Muscle of leg (tissue), 11 donors: ENCODE measurements around the gene SLC25A5. TPM values are rescaled to one million over a fixed set of nuclear protein-coding genes. Genes with fewer than 3 reads are reported as not detected.
"Not testable (repeated sequence)": the region's sequence is repeated elsewhere in the genome, so short reads cannot be mapped to it uniquely, and the experiment has no call there.

Experiments
- DNase-seq: peaks from one replicate; pipeline ENCODE4 v3.0.0; 2013
- H3K27ac ChIP-seq: one replicate; pipeline ENCODE4 v1.5.1; 2013; ENCODE audit warnings: mild to moderate bottlenecking, low read length, control low read depth
- H3K27me3 ChIP-seq: one replicate; pipeline ENCODE4 v1.6.1; 2013; ENCODE audit warnings: low read length; ENCODE audit not compliant: control insufficient read depth, insufficient read depth
- H3K36me3 ChIP-seq: one replicate; pipeline ENCODE4 v1.6.1; 2013; ENCODE audit warnings: low read length; ENCODE audit not compliant: control insufficient read depth, insufficient read depth
- H3K4me1 ChIP-seq: one replicate; pipeline ENCODE4 v1.6.1; 2013; ENCODE audit warnings: low read length; ENCODE audit not compliant: control insufficient read depth, insufficient read depth
- H3K4me3 ChIP-seq: one replicate; pipeline ENCODE4 v1.5.1; 2013; ENCODE audit warnings: low read length, control low read depth
- H3K9me3 ChIP-seq: replicated peaks from 2 replicates; pipeline ENCODE4 v1.6.1; 2013; ENCODE audit warnings: low read depth, low read length; ENCODE audit not compliant: control insufficient read depth
- WGBS: methylation state at CpG from one replicate; pipeline ENCODE4 v1.1.5; 2013; ENCODE audit warnings: missing lambda C conversion rate; ENCODE audit not compliant: insufficient coverage; 5-methylcytosine and 5-hydroxymethylcytosine counted together
- polyA plus RNA-seq, 8 donors: library from polyadenylated mRNA; unstranded; fragments of 120-200 nt; gene quantifications; one replicate each; pipeline versions ENCODE4 v1.2.1 to v1.2.3, GENCODE V29; 2013; ENCODE audit warnings: inconsistent platforms in 1 of 8, low replicate concordance in 1 of 8; ENCODE audit not compliant: insufficient read length in 8 of 8, insufficient read depth in 1 of 8
- total RNA-seq: library from RNA; stranded (reverse); fragments of 120-200 nt; gene quantifications from one replicate; pipeline ENCODE4 v1.2.4, GENCODE V29; 2013

Gene SLC25A5
- total and polyA plus RNA-seq, 9 donors, result 73.8 to 190 (median 175) TPM

DNA sequence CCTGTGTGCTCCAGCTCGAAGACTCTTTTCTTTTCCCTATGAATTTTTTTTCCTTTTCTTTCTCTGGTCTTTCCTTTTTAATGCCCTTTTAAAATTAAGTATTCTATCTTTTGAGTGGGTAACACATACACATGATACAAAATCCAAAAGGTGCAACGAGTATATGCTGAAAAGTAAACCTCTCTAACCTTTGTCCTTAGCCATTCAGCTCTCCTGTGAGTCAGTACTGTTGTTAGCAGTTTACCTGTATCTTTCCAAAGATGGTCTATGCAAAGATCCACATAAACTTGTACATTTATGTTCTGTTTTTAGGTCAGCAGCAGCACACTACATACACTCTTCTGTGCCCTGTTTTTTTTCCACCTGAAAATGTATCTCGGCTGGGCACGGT lies 40.5 kb upstream of the SLC25A5 start:
- Histone ChIP-seq H3K4me3 (no peak overlapping the region), H3K4me1 (no peaks in the 10 kb centered on the region), H3K27me3 (peaks cover 3% of the 10 kb centered on the region), H3K9me3 (no peaks in the 10 kb centered on the region), H3K27ac (no peak overlapping the region), H3K36me3 (no peaks in the 10 kb centered on the region)
- DNase-seq, result no peak
- 100% methylated on average over 1 of the region's 4 CpGs for WGBS

DNA sequence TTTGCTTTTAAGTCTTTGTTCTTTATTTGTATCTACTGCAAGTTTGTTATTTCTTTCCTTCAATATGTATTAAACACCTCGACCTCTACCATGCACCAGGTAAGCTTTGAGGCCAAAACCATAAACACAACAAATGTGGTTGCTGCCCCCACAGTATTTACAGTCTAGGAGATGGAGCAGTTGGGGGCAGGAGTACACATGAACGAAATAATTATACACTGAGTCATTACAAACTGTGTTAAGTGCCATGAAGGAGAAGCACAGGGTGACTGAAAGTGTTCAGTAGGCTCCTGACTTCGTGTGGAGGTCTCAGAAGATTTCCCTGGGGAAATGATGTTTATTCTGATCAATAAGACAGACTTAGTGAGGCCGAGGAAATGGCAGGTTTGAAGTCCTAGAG lies 38.8 kb upstream of the SLC25A5 start:
- no peaks in the 10 kb centered on the region for H3K36me3 ChIP-seq
- no peaks in the 10 kb centered on the region for H3K9me3 ChIP-seq
- 32% methylated on average over 2 of the region's 4 CpGs for WGBS
- no peak for DNase-seq
- H3K27me3 ChIP-seq, result peaks cover 3% of the 10 kb centered on the region
- no peaks in the 10 kb centered on the region for H3K4me1 ChIP-seq
- no peak overlapping the region for H3K27ac ChIP-seq
- no peak overlapping the region for H3K4me3 ChIP-seq

DNA sequence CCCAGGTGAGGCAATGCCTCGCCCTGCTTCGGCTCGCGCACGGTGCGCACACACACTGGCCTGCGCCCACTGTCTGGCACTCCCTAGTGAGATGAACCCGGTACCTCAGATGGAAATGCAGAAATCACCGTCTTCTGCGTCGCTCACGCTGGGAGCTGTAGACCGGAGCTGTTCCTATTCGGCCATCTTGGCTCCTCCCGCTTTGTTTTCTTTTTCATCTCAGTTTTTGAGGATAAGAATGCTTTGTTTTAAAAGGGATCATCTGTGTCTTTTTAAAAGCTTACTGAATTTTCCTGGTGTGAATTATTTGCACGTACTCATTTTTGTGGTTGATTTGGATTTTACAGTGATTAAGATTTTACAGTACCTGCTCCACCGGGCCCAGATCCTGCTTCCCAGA lies 26.9 kb upstream of the SLC25A5 start:
- not testable (repeated sequence) for H3K4me3 ChIP-seq, H3K36me3 ChIP-seq, H3K27me3 ChIP-seq, H3K4me1 ChIP-seq, H3K9me3 ChIP-seq, DNase-seq, H3K27ac ChIP-seq
- WGBS, result 83% methylated on average over 2 of the region's 17 CpGs

DNA sequence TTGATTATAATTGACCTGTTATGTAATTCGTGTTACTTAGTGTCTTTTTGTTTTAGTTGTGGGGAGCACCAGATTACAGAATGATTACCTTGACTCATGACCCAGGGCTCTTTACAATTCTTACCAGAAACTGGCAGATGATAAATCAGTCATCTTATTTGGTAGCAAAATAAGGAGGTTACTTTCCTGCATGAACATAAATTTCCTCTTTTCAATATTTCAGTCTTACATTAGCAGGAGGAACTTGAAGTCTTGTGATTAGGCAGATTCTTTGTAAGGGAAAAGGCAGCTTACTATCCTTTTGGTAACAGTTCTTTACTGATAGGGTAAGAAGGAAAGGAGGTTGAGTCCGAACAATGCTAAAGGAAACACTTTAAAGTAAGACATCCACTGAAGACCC lies 26.0 kb upstream of the SLC25A5 start:
- Histone ChIP-seq H3K27me3 (no peaks in the 10 kb centered on the region), H3K4me3 (no peak overlapping the region), H3K27ac (no peak overlapping the region), H3K36me3 (no peaks in the 10 kb centered on the region), H3K4me1 (no peaks in the 10 kb centered on the region), H3K9me3 (no peaks in the 10 kb centered on the region)
- no peak for DNase-seq
- no CpG with 5 or more reads among the region's 2 CpGs for WGBS

DNA sequence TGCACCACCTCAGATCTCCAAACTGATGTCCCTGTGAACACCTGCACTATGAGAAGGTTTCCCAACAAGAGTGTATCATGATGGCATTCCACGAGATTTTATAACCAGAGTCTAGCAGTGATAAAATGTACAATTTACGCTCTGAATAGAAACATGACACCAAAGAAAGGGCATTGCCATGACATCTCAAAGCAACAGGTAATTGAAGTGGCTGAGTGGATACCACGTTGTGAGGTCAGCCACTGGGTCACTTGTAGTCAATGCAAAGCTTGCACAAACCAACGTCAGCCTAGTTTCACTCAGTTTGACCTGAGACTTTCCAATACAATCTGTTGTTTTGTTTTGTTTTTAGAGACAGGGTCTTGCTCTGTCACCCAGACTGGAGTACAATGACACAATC lies 15.0 kb upstream of the SLC25A5 start:
- 72% methylated on average over 4 of the region's 4 CpGs for WGBS
- DNase-seq, result no peak
- Histone ChIP-seq H3K9me3 (no peaks in the 10 kb centered on the region), H3K27me3 (no peaks in the 10 kb centered on the region), H3K4me1 (no peaks in the 10 kb centered on the region), H3K36me3 (no peaks in the 10 kb centered on the region), H3K27ac (no peak overlapping the region), H3K4me3 (no peak overlapping the region)

DNA sequence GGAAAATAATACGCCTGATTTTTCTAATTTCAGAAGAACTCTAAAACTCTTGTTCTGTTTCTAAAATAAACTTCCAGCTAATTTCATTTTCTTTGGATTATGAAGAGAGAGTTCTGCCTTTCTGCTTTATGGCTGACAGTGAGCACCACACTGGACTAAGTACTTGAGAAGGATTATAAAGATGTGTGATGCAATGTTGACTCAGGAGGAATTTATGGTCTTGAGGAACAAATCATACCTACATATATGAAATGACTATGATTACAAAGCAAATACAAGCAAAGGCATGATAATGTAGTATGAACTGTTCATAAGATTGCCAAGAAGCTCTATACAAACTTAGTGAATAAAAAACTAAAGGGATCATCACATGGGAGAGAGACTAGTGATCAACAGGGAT lies 13.0 kb upstream of the SLC25A5 start:
- H3K4me3 ChIP-seq, result no peak overlapping the region
- H3K27ac ChIP-seq, result no peak overlapping the region
- H3K4me1 ChIP-seq, result no peaks in the 10 kb centered on the region
- H3K27me3 ChIP-seq, result no peaks in the 10 kb centered on the region
- H3K9me3 ChIP-seq, result no peaks in the 10 kb centered on the region
- no peaks in the 10 kb centered on the region for H3K36me3 ChIP-seq
- DNase-seq, result no peak
- no CpG with 5 or more reads among the region's 1 CpG for WGBS

DNA sequence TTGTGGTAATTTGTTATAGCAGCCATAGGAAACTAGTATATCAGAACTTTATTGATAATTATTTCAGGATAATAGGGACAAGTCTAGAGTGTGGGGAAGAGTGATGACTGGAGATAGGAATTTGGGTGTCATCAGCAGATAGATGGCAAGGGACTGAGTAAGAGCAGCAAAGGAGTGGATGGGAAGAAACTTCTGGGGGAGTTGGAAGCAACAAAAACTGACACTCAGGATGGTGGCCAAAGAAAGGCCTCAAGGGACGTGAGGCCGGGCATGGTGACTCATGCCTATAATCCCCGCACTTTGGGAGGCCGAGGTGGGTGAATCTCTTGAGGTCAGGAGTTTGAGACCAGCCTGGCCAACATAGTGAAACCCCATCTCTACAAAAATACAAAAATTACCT lies 9.1 kb upstream of the SLC25A5 start:
- H3K4me3 ChIP-seq, result no peak overlapping the region
- H3K27me3 ChIP-seq, result no peaks in the 10 kb centered on the region
- H3K9me3 ChIP-seq, result no peaks in the 10 kb centered on the region
- DNase-seq, result no peak
- H3K27ac ChIP-seq, result no peak overlapping the region
- WGBS, result no CpG with 5 or more reads among the region's 4 CpGs
- H3K36me3 ChIP-seq, result no peaks in the 10 kb centered on the region
- H3K4me1 ChIP-seq, result no peaks in the 10 kb centered on the region

DNA sequence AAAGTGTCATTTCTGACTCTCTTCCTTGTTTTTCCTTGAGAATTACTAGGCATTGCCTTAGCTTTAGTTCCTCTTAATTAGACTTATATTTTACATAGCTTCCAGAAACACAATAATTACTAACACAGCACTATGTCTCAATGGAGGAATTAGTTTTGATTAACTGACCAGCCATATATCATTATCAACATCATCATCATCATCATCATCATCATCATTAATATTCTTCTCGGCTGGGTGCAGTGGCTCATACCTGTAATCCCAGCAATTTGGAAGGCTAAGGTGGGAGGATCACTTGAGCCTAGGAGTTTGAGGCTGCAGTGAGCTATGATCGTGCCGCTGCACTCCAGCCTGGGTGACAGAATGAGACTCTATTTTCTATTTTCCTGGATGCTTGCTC lies 2.7 kb upstream of the SLC25A5 start:
- no peaks in the 10 kb centered on the region for H3K27me3 ChIP-seq
- no peak overlapping the region for H3K27ac ChIP-seq
- H3K36me3 ChIP-seq, result peaks cover 6% of the 10 kb centered on the region
- no peak for DNase-seq
- H3K9me3 ChIP-seq, result no peaks in the 10 kb centered on the region
- H3K4me3 ChIP-seq, result no peak overlapping the region
- H3K4me1 ChIP-seq, result peaks cover 5% of the 10 kb centered on the region
- no CpG with 5 or more reads among the region's 3 CpGs for WGBS

DNA sequence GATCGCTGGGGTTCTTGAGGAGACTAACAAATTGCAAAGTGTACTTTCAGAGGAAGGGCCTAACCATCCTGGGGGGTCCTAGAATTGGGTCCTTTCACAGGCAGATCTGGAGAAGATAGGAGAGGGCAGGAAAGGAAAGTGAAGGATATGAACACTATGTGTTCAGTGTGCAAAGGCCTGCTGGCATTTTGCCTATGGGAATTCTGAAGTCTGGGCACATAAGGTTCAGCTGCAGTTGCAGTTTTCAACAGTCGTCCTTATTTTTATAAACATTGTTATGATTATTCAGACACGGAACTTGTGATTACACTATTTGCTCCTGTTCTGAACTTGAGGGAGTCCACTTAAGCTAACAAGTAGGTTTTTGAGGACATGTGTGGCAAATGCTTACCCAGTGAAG lies 1.3 kb upstream of the SLC25A5 start:
- WGBS, result 82% methylated on average over 2 of the region's 3 CpGs
- no peak overlapping the region for H3K4me3 ChIP-seq
- peaks cover 5% of the 10 kb centered on the region for H3K4me1 ChIP-seq
- H3K27me3 ChIP-seq, result no peaks in the 10 kb centered on the region
- no peaks in the 10 kb centered on the region for H3K9me3 ChIP-seq
- H3K27ac ChIP-seq, result no peak overlapping the region
- no peak for DNase-seq
- peaks cover 9% of the 10 kb centered on the region for H3K36me3 ChIP-seq

DNA sequence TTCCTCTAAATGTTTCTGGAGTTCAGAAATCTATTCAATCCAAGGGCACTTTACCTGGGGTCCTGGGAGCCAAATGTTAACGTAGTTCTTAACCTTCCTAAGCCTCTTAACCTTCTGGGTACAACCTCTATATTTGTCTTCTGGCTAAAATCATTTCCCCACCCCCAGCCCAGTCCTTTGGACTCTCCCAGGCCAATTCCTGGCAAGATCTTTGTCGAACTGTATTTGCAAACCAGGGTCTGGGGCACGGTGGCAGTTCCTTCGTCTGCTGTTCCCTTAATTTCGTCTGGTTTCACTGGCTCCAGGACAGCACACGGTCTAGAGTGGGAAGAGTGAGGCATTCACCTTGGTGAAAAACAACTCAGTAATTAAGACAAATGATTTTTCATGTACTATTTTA lies 811 bp upstream of the SLC25A5 start:
- WGBS, result 81% methylated on average over 6 of the region's 6 CpGs
- Histone ChIP-seq H3K4me3 (no peak overlapping the region), H3K27ac (no peak overlapping the region), H3K9me3 (no peaks in the 10 kb centered on the region), H3K4me1 (peaks cover 5% of the 10 kb centered on the region), H3K27me3 (no peaks in the 10 kb centered on the region), H3K36me3 (peaks cover 9% of the 10 kb centered on the region)
- no peak for DNase-seq

DNA sequence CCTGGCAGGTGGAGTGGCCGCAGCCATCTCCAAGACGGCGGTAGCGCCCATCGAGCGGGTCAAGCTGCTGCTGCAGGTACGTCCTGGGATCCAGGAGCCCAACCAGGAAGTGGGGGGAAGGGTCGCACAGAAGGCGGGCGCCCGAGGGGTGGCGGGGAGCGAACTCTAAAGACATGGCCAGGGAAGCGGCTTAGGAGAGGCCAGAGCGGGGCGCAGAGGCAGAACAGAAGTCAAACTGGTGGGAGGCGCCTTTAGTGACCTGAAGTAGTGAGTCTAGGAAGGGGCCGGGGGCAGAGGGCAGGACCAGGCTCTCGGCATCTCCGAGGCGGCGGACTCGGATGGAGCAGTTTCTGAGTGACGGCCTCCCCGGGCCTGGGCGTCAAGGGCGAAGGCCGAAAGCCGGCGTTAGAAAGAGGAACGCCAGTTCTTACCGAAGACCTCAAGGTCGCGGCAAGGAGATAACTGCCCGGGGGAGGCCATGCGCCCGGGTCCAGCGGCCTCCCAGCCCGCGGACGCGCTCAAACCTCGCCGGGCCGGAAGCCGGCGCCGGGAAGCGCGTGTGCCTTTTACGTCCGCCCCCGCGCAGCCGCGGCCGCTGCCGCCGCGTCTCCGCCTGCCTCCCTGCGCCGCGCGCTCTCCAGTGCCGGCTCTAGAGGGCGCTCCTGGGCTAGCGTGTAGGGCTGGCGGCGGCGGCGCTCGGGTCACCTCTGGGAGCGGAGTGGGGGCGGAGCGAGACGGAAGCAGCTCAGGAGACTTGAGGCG lies 488 bp downstream of the SLC25A5 start:
- Histone ChIP-seq H3K27ac (peak overlapping the region; percentile 98), H3K27me3 (no peaks in the 10 kb centered on the region), H3K4me3 (peak overlapping the region; percentile 75), H3K36me3 (peaks cover 9% of the 10 kb centered on the region), H3K4me1 (peaks cover 5% of the 10 kb centered on the region), H3K9me3 (no peaks in the 10 kb centered on the region)
- peak; percentile 92 for DNase-seq
- WGBS, result 37% methylated on average over 71 of the region's 78 CpGs
